ENCODE results near the gene EHBP1L1.

DNA sequence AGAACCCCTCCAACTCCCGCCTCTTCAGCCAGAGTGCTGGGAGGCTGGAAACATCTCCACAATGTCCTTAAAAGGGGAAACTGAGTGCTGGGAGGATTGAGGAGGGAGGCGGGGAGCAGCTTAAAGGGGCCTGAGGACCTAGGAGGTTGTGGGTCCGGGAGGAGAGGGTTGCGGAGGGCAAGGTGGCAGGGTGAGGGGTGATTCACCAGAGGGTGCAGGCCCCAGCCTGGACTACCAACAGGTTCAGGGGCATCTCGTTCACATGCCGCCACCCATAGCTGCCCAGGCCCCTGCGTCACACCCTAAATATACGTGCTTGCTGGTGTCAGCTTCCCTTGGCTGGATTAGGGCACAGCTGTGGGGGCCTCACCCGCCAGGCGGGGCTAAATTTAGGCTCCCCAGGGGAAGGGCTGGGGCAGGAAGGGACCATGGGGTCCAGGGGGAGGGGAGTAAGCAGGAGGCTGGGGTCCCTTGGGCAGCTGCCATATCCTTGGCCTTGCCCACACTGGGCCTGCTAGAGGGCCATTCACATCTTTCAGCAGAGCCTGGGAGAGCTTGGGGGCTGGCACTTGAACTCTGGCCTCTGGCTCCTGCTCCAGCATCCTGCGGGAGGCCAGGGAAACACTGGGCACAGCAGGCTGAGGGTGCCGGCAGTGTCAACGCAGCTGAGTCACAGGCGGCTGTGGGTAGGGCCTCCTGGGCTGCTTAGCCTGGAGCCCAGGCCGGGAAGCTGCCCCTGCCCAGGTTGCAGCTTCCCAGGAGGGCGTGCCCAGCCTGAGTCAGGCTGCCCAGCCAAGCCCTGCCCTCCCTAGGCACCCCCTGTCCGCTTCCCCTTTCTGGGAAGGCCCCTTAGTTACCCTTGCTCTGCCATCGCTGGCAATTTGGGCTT is 1.3 kb downstream of the EHBP1L1 start:
- TF ChIP-seq, protein P1, sequence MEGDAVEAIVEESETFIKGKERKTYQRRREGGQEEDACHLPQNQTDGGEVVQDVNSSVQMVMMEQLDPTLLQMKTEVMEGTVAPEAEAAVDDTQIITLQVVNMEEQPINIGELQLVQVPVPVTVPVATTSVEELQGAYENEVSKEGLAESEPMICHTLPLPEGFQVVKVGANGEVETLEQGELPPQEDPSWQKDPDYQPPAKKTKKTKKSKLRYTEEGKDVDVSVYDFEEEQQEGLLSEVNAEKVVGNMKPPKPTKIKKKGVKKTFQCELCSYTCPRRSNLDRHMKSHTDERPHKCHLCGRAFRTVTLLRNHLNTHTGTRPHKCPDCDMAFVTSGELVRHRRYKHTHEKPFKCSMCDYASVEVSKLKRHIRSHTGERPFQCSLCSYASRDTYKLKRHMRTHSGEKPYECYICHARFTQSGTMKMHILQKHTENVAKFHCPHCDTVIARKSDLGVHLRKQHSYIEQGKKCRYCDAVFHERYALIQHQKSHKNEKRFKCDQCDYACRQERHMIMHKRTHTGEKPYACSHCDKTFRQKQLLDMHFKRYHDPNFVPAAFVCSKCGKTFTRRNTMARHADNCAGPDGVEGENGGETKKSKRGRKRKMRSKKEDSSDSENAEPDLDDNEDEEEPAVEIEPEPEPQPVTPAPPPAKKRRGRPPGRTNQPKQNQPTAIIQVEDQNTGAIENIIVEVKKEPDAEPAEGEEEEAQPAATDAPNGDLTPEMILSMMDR (IDR thresholded peaks at IDR 0.05) = no peak
- TF ChIP-seq ZFX (IDR thresholded peaks at IDR 0.05; ENCODE audit: borderline replicate concordance) = no peak
